ENCODE data around the gene PPP1R3E. TPM values are rescaled to one million over a fixed set of nuclear protein-coding genes. Genes with fewer than 3 reads are reported as not detected.

Gene PPP1R3E
- total and polyA plus RNA-seq, 2 of the 13 experiments (the other 11 are each of a cell fraction or from before 2014, with no cell fraction given): 16.5 to 26.5 TPM

- TF ChIP-seq ZNF18 (CRISPR knock-in tag; IDR thresholded peaks at IDR 0.05; ENCODE audit: insufficient replicate concordance) (peak; percentile 5), MYNN (CRISPR knock-in tag; IDR thresholded peaks at IDR 0.05; ENCODE audit: low read depth) (peak; percentile 94; the same call in 1 of the 2 replicates), CCDC6 (CRISPR knock-in tag; IDR thresholded peaks at IDR 0.05) (no peak), YEATS4 (CRISPR knock-in tag; IDR thresholded peaks at IDR 0.05; ENCODE audit: borderline replicate concordance) (peak; percentile 96), RAD21 (CRISPR knock-in tag; IDR thresholded peaks at IDR 0.05) (peak; percentile 67), ZBTB10 (CRISPR knock-in tag; IDR thresholded peaks at IDR 0.05; ENCODE audit: borderline replicate concordance) (no peak; the same call in 1 of the 2 replicates), LBX2 (CRISPR knock-in tag; IDR thresholded peaks at IDR 0.05; ENCODE audit: borderline replicate concordance) (no peak; the same call in 1 of the 2 replicates), BRCA1 (CRISPR knock-in tag; IDR thresholded peaks at IDR 0.05) (peak; percentile 99), CC2D1A (CRISPR knock-in tag; IDR thresholded peaks at IDR 0.05) (no peak; the same call in 1 of the 2 replicates), TBX3 (IDR thresholded peaks at IDR 0.05; ENCODE audit: borderline replicate concordance) (peak; percentile 92), NR1H2 (CRISPR knock-in tag; IDR thresholded peaks at IDR 0.05; ENCODE audit: borderline replicate concordance, low read depth) (no peak), ZNF484 (CRISPR knock-in tag; IDR thresholded peaks at IDR 0.05; ENCODE audit: borderline replicate concordance, low read depth) (no peak), ZSCAN31 (CRISPR knock-in tag; IDR thresholded peaks at IDR 0.05; ENCODE audit: low read depth) (peak; percentile 51; the same call in 1 of the 2 replicates), SMYD3 (CRISPR knock-in tag; IDR thresholded peaks at IDR 0.05) (peak; percentile 99), HNRNPLL (IDR thresholded peaks at IDR 0.05; ENCODE audit: low read depth, low read length, poor library complexity, severe bottlenecking) (peak; percentile 89), ATF4 (CRISPR knock-in tag; IDR thresholded peaks at IDR 0.05) (peak in 1 of 2 experiments; percentile 69; a peak in 2 of 4 replicates), HNRNPL (IDR thresholded peaks at IDR 0.05; ENCODE audit: low read depth, low read length) (peak; percentile 68; the same call in 1 of the 2 replicates), NRL (CRISPR knock-in tag; IDR thresholded peaks at IDR 0.05; ENCODE audit: borderline replicate concordance) (peak; percentile 90), ZNF749 (CRISPR knock-in tag; IDR thresholded peaks at IDR 0.05; ENCODE audit: borderline replicate concordance) (peak; percentile 92), ZNF614 (CRISPR knock-in tag; IDR thresholded peaks at IDR 0.05; ENCODE audit: borderline replicate concordance) (peak; percentile 99)
These were observed 18.2 kb upstream of the PPP1R3E start, which contains the start of gene PABPN1 (continued) for GRCh38 chr14:23320584-23321571.
